CD4-positive, alpha-beta memory T cell (primary cell): Measurements from ENCODE around the gene PHF21A. TPM values are rescaled to one million over a fixed set of nuclear protein-coding genes. Genes with fewer than 3 reads are reported as not detected.

Source experiments
- CTCF ChIA-PET: fragments of 350-600 bp; sonication (Branson Sonifier 250); formaldehyde crosslinking; loops from one replicate; lab custom pipeline; 2021; ENCODE audit warnings: inconsistent platforms; ENCODE audit not compliant: partially characterized antibody; lab: Charles Lee
- POLR2A ChIA-PET: fragments of 350-600 bp; sonication (Branson Sonifier 250); formaldehyde crosslinking; loops from one replicate; lab custom pipeline; 2021; ENCODE audit not compliant: partially characterized antibody; lab: Charles Lee
- DNase-seq, 5 donors: peaks; one replicate each; pipeline versions ENCODE4 v3.0.0 to v3.0.0-alpha.2; 2020 to 2022; ENCODE audit warnings: mixed read lengths in 1 of 5
- H3K27ac ChIP-seq: one replicate; pipeline ENCODE4 v1.7.0; 2013; ENCODE audit warnings: low read depth, low read length
- H3K27me3 ChIP-seq: 2 replicates; pipeline ENCODE4 v1.7.0; 2013; ENCODE audit warnings: mild to moderate bottlenecking, low read length, moderate library complexity; ENCODE audit not compliant: insufficient read depth
- H3K36me3 ChIP-seq: 2 replicates; pipeline ENCODE4 v1.7.0; 2013; ENCODE audit warnings: mild to moderate bottlenecking, low read length, moderate library complexity; ENCODE audit not compliant: insufficient read depth
- H3K4me1 ChIP-seq: 2 replicates; pipeline ENCODE4 v1.7.0; 2013; ENCODE audit warnings: mild to moderate bottlenecking, low read length, moderate library complexity; ENCODE audit not compliant: insufficient read depth
- H3K4me3 ChIP-seq, 2 donors: one replicate each; pipeline ENCODE4 v1.7.0; 2013; ENCODE audit warnings: low read length in 2 of 2, mild to moderate bottlenecking in 1 of 2
- H3K9me3 ChIP-seq, 2 donors: one replicate each; pipeline ENCODE4 v1.7.0; 2013; ENCODE audit warnings: low read length in 2 of 2, control low read depth in 1 of 2; ENCODE audit not compliant: control insufficient read depth in 1 of 2
- H3K27ac Mint-ChIP-seq, 7 donors: one replicate each; pipeline ENCODE4 v1.8.0; 2020 to 2021; ENCODE audit warnings: mixed read lengths in 7 of 7, mild to moderate bottlenecking in 6 of 7, inconsistent platforms in 3 of 7, moderate library complexity in 3 of 7
- H3K27me3 Mint-ChIP-seq, 2 donors: one replicate each; pipeline ENCODE4 v1.8.0; 2020 to 2021; ENCODE audit warnings: mixed read lengths in 2 of 2
- H3K36me3 Mint-ChIP-seq, 2 donors: one replicate each; pipeline ENCODE4 v1.8.0; 2020 to 2021; ENCODE audit warnings: mixed read lengths in 2 of 2, inconsistent platforms in 1 of 2, mild to moderate bottlenecking in 1 of 2
- H3K4me1 Mint-ChIP-seq, 4 donors: one replicate each; pipeline ENCODE4 v1.8.0; 2020 to 2021; ENCODE audit warnings: mixed read lengths in 4 of 4, mild to moderate bottlenecking in 1 of 4
- H3K4me3 Mint-ChIP-seq, 8 donors: one replicate each; pipeline ENCODE4 v1.8.0; 2020 to 2021; ENCODE audit warnings: mixed read lengths in 8 of 8, mild to moderate bottlenecking in 7 of 8, moderate library complexity in 6 of 8, inconsistent platforms in 3 of 8
- H3K9me3 Mint-ChIP-seq, 8 donors: one replicate each; pipeline ENCODE4 v1.8.0; 2020 to 2021; ENCODE audit warnings: mixed read lengths in 8 of 8, mild to moderate bottlenecking in 5 of 8, inconsistent platforms in 3 of 8, moderate library complexity in 1 of 8
- intact Hi-C: fragments of 100-400 bp; cut with micrococcal nuclease; formaldehyde crosslinking; loops from one replicate; pipeline ENCODE4 v1.15.1; 2023
- polyA plus RNA-seq, 2 donors: library from polyadenylated mRNA; unstranded; fragments of 300-500 nt; fragmentation: Illumina TruSeq; gene quantifications; one replicate each; pipeline ENCODE4 v1.2.3, GENCODE V29; 2021
- total RNA-seq, 2 experiments: library from RNA; stranded (reverse); gene quantifications; one replicate each; pipeline ENCODE4 v1.2.3, GENCODE V29; 2021

The PHF21A gene
- total and polyA plus RNA-seq, 4 experiments from 2014 or later, result 3.7 to 68.4 (median 42.9) TPM

- H3K27me3 Mint-ChIP-seq, result peaks cover 0 to 3% of the 10 kb centered on the region in 2 donors
- H3K36me3 ChIP-seq, result no peaks in the 10 kb centered on the region
- CTCF ChIA-PET, result interaction anchor here (0.7 to 1.2 kb wide), 2 partner anchors 45 to 122 kb away, joined by 3 read pairs; no protein-coding TSS in a partner anchor
- no peaks in the 10 kb centered on the region for H3K27me3 ChIP-seq
- peak overlapping the region; percentile 87 to 98 (median 94) for H3K27ac Mint-ChIP-seq
- peak overlapping the region; percentile 42 to 60 for H3K4me3 ChIP-seq
- peaks cover 27 to 51% (median 34%) of the 10 kb centered on the region in 4 donors for H3K4me1 Mint-ChIP-seq
- peak overlapping the region; percentile 60 for H3K27ac ChIP-seq
- peaks cover 0 to 2% (median 0%) of the 10 kb centered on the region in 8 donors for H3K9me3 Mint-ChIP-seq
- intact Hi-C loops, result loop anchor here (2.0 to 5.0 kb wide), 2 partner anchors 205 to 227 kb away; partner anchors contain the start of gene PEX16
- no peaks in the 10 kb centered on the region for H3K9me3 ChIP-seq
- peak overlapping the region; percentile 86 to 94 (median 92) for H3K4me3 Mint-ChIP-seq
- peaks cover 35% of the 10 kb centered on the region for H3K4me1 ChIP-seq
- H3K36me3 Mint-ChIP-seq, result peaks cover 0 to 16% of the 10 kb centered on the region in 2 donors
- peak; percentile 82 to 86 (median 84) for DNase-seq
- POLR2A ChIA-PET, result interaction anchor here (0.7 to 1.7 kb wide), 5 partner anchors 9 to 41 kb away, joined by 3 to 4 read pairs (median 3); no protein-coding TSS in a partner anchor
These were observed 647 bp upstream of the PHF21A start for GRCh38 chr11:46121724-46122477.

DNA sequence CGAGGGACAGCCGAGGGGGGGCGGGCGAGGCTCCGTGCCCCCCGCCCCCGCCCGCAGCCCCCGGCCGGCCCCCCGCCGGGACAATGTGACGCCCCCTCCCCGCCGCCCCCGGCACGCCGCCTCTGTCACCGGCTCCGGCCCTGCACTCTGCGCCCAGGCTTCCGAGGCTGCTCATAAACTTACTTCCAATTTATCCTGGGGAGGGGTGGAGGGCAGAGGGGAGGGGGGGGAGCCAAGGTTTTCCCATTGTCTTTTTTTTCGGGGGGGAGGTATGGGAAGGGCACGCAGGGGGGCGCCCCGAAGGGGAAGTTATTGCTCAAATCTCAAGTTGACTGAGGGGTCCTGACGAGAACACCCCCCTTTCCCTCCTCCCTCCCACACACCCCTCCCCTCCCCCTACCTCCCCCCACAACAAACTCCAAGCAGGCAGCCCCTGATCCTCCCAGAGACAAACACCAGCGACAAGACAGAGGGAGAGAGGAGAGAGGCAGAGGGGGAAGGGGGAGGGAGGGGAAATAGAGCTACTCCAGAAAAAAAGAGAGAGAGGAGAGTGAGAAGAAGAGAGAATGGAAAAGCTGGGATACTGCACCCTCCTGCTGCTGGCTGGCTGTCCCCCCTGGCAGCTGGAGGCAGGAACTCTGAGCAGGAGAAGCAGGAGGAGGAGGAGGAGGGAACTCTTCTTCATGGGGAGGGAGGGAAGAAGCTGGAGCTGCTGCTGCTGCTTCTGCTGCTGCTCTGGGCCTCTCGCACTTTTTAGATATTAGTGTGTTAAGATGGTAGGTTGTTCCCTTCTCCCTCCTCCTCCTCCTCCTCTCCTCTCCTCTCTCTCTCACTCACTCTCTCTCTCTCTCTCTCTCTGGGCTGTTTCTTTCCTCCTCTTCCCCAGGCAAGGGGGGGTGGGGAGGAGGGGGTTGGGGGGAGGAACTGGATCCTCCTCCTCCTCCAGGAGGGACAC, 631 bp downstream of the PHF21A start:
- H3K4me3 ChIP-seq, result peak overlapping the region; percentile 63 to 73
- no peaks in the 10 kb centered on the region for H3K27me3 ChIP-seq
- no peaks in the 10 kb centered on the region for H3K36me3 ChIP-seq
- Mint-ChIP-seq H3K4me1 (peaks cover 32 to 57% (median 36%) of the 10 kb centered on the region in 4 donors), H3K9me3 (peaks cover 0 to 2% (median 0%) of the 10 kb centered on the region in 8 donors), H3K27me3 (peaks cover 0 to 3% of the 10 kb centered on the region in 2 donors), H3K27ac (peak overlapping the region; percentile 94 to 97 (median 95)), H3K4me3 (peak overlapping the region; percentile 91 to 96 (median 93)), H3K36me3 (peaks cover 0 to 16% of the 10 kb centered on the region in 2 donors)
- H3K9me3 ChIP-seq, result no peaks in the 10 kb centered on the region
- DNase-seq, result peak in 1 of 5 donors; percentile 60
- H3K27ac ChIP-seq, result peak overlapping the region; percentile 65
- intact Hi-C loops, result loop anchor here (2.0 to 5.0 kb wide), 2 partner anchors 203 to 228 kb away; partner anchors contain the start of gene PEX16
- ChIA-PET POLR2A (interaction anchor here (0.6 to 1.7 kb wide), 8 partner anchors 9 to 1115 kb away, joined by 3 to 5 read pairs (median 3); partner anchors contain the start of gene ATG13), CTCF (interaction anchor here (0.7 to 1.0 kb wide), 3 partner anchors 9 to 208 kb away, joined by 3 read pairs; no protein-coding TSS in a partner anchor)
- H3K4me1 ChIP-seq, result peaks cover 43% of the 10 kb centered on the region

- H3K4me1 ChIP-seq, result peaks cover 54% of the 10 kb centered on the region
- CTCF ChIA-PET, result interaction anchor here (0.8 kb wide), 1 partner anchor 8 kb away, joined by 3 read pairs; no protein-coding TSS in a partner anchor
These were observed 1.7 kb downstream of the PHF21A start for GRCh38 chr11:46119352-46120216.

GRCh38 chr11:46118702-46119351, 2.4 kb downstream of the PHF21A start:
- peak overlapping the region; percentile 38 to 72 for H3K4me3 ChIP-seq
- H3K9me3 Mint-ChIP-seq, result peaks cover 0 to 2% (median 0%) of the 10 kb centered on the region in 8 donors
- DNase-seq, result peak in 2 of 5 donors; percentile 6 to 43
- peaks cover 0 to 16% of the 10 kb centered on the region in 2 donors for H3K36me3 Mint-ChIP-seq
- POLR2A ChIA-PET, result interaction anchor here (0.6 to 2.7 kb wide), 2 partner anchors 8 to 1058 kb away, joined by 3 to 6 read pairs; partner anchors contain the start of gene ARFGAP2
- H3K4me1 Mint-ChIP-seq, result peaks cover 43 to 72% (median 47%) of the 10 kb centered on the region in 4 donors
- peak overlapping the region; percentile 95 to 99 (median 97) for H3K4me3 Mint-ChIP-seq
- intact Hi-C loops, result loop anchor here (2.0 to 10.0 kb wide), 2 partner anchors 18 to 274 kb away; partner anchors contain the start of gene CRY2
- peak overlapping the region; percentile 91 to 99 (median 97) for H3K27ac Mint-ChIP-seq
- CTCF ChIA-PET, result interaction anchor here (0.5 to 0.8 kb wide), 2 partner anchors 9 to 130 kb away, joined by 3 read pairs; no protein-coding TSS in a partner anchor
- peak overlapping the region; percentile 65 for H3K27ac ChIP-seq
- H3K9me3 ChIP-seq, result no peaks in the 10 kb centered on the region
- H3K36me3 ChIP-seq, result no peaks in the 10 kb centered on the region
- H3K27me3 Mint-ChIP-seq, result peaks cover 0 to 3% of the 10 kb centered on the region in 2 donors
- no peaks in the 10 kb centered on the region for H3K27me3 ChIP-seq
- H3K4me1 ChIP-seq, result peaks cover 61% of the 10 kb centered on the region

More at GRCh38 chr11:46119352-46120216, 1.7 kb downstream of the PHF21A start:
- DNase-seq, result peak; percentile 61 to 87 (median 69)
- peaks cover 38 to 65% (median 42%) of the 10 kb centered on the region in 4 donors for H3K4me1 Mint-ChIP-seq
- H3K36me3 ChIP-seq, result no peaks in the 10 kb centered on the region
- POLR2A ChIA-PET, result interaction anchor here (0.6 to 2.7 kb wide), 3 partner anchors 8 to 1057 kb away, joined by 3 to 6 read pairs (median 5); partner anchors contain the start of gene ARFGAP2
- H3K4me3 ChIP-seq, result peak overlapping the region; percentile 38 to 72
- H3K4me3 Mint-ChIP-seq, result peak overlapping the region; percentile 96 to 100 (median 98)
- H3K9me3 Mint-ChIP-seq, result peaks cover 0 to 2% (median 0%) of the 10 kb centered on the region in 8 donors
- no peaks in the 10 kb centered on the region for H3K27me3 ChIP-seq
- intact Hi-C loops, result loop anchor here (2.0 to 10.0 kb wide), 4 partner anchors 19 to 275 kb away; partner anchors contain the start of genes CRY2 and PEX16
- H3K9me3 ChIP-seq, result no peaks in the 10 kb centered on the region
- peaks cover 0 to 16% of the 10 kb centered on the region in 2 donors for H3K36me3 Mint-ChIP-seq
- peaks cover 0 to 3% of the 10 kb centered on the region in 2 donors for H3K27me3 Mint-ChIP-seq
- H3K27ac Mint-ChIP-seq, result peak overlapping the region; percentile 97 to 99 (median 97)
- H3K27ac ChIP-seq, result peak overlapping the region; percentile 65

DNA sequence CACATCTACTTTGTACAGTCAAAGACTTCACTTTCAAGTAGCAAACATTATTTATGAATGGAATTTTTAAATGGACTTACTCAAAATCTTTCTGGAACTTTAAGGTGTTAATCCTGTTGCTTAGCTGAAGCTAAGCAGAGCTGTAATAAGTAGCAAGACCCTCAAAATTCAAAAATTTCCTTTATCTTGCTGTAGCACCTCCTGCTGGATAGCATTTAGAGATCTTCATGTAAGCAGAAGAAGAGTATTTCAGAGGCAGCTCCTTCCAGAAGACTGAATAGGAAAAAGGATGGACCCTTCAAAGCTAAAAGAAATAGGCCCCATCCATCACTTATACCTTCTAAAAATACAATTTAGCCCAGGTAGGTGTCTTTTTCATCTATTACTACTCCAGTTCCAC, 3.4 kb downstream of the PHF21A start:
- Mint-ChIP-seq H3K27me3 (peaks cover 0 to 3% of the 10 kb centered on the region in 2 donors), H3K9me3 (peaks cover 0 to 2% (median 0%) of the 10 kb centered on the region in 8 donors), H3K4me3 (peak overlapping the region; percentile 13 to 99 (median 97)), H3K4me1 (peaks cover 46 to 79% (median 52%) of the 10 kb centered on the region in 4 donors), H3K36me3 (peaks cover 0 to 16% of the 10 kb centered on the region in 2 donors), H3K27ac (peak overlapping the region; percentile 91 to 99 (median 97))
- Histone ChIP-seq H3K36me3 (no peaks in the 10 kb centered on the region), H3K4me3 (peak overlapping the region in 1 of 2 donors; percentile 5), H3K27me3 (no peaks in the 10 kb centered on the region), H3K9me3 (no peaks in the 10 kb centered on the region), H3K4me1 (peaks cover 67% of the 10 kb centered on the region), H3K27ac (peak overlapping the region; percentile 65)
- ChIA-PET POLR2A (interaction anchor here (0.6 to 2.7 kb wide), 5 partner anchors 9 to 200 kb away, joined by 3 to 6 read pairs (median 4); partner anchors contain the start of gene PEX16), CTCF (interaction anchor here (1.6 kb wide), 1 partner anchor 14 kb away, joined by 8 read pairs; no protein-coding TSS in a partner anchor)
- intact Hi-C loops, result loop anchor here (2.0 to 10.0 kb wide), 2 partner anchors 17 to 273 kb away; partner anchors contain the start of gene CRY2
- no peak for DNase-seq
